IPS-11a (cell line): Measurements from ENCODE around the gene TGFBR3.
A peak's percentile ranks its signal among the peaks of the same experiment; 100 is the strongest.

Experiments used
- H3K4me3 ChIP-seq: one replicate; pipeline ENCODE4 v1.5.1; 2013; ENCODE audit warnings: low read depth, low read length, control low read depth

Gene TGFBR3

GRCh38 chr1:91885716-91886506 is at the start of gene TGFBR3:
Gene TGFBR3, minus strand, starts transcription at chr1:91886151. Its CDS starts 24,620 bp downstream, at chr1:91861531.
- peak within 1 kb of the TSS; percentile 67 for H3K4me3 ChIP-seq

GRCh38 chr1:91929250-91929649 is 43.3 kb upstream of the TGFBR3 start:
- no peak overlapping the region for H3K4me3 ChIP-seq

GRCh38 chr1:91928026-91928425 is 42.1 kb upstream of the TGFBR3 start:
- no peak overlapping the region for H3K4me3 ChIP-seq

GRCh38 chr1:91925644-91926435 is 39.9 kb upstream of the TGFBR3 start:
- no peak overlapping the region for H3K4me3 ChIP-seq

- no peak overlapping the region for H3K4me3 ChIP-seq
Observed at GRCh38 chr1:91924146-91924545, 38.2 kb upstream of the TGFBR3 start.

GRCh38 chr1:91919962-91920361 is 34.0 kb upstream of the TGFBR3 start:
- H3K4me3 ChIP-seq = no peak overlapping the region

GRCh38 chr1:91916811-91917460 is 31.0 kb upstream of the TGFBR3 start:
- H3K4me3 ChIP-seq = no peak overlapping the region

- H3K4me3 ChIP-seq = no peak overlapping the region
Observed at GRCh38 chr1:91916046-91916445, 30.1 kb upstream of the TGFBR3 start.

GRCh38 chr1:91913018-91913417 is 27.1 kb upstream of the TGFBR3 start:
- no peak overlapping the region for H3K4me3 ChIP-seq

- H3K4me3 ChIP-seq = no peak overlapping the region
Observed at GRCh38 chr1:91912266-91912665, 26.3 kb upstream of the TGFBR3 start.

- H3K4me3 ChIP-seq = no peak overlapping the region
Observed at GRCh38 chr1:91901231-91901630, 15.3 kb upstream of the TGFBR3 start.

GRCh38 chr1:91900562-91900961 is 14.6 kb upstream of the TGFBR3 start:
- H3K4me3 ChIP-seq = no peak overlapping the region

GRCh38 chr1:91897016-91897415 is 11.1 kb upstream of the TGFBR3 start:
- H3K4me3 ChIP-seq = no peak overlapping the region

- no peak overlapping the region for H3K4me3 ChIP-seq
Observed at GRCh38 chr1:91895832-91896556, 10.0 kb upstream of the TGFBR3 start.

GRCh38 chr1:91894036-91894761 is 8.2 kb upstream of the TGFBR3 start:
- no peak overlapping the region for H3K4me3 ChIP-seq

- H3K4me3 ChIP-seq = no peak overlapping the region
Observed at GRCh38 chr1:91891969-91892368, 6.0 kb upstream of the TGFBR3 start.

GRCh38 chr1:91891454-91891853 is 5.5 kb upstream of the TGFBR3 start:
- H3K4me3 ChIP-seq = no peak overlapping the region

- H3K4me3 ChIP-seq = no peak overlapping the region
Observed at GRCh38 chr1:91889717-91890459, 3.9 kb upstream of the TGFBR3 start.

GRCh38 chr1:91885213-91885715 is 687 bp downstream of the TGFBR3 start:
- peak overlapping the region; percentile 67 for H3K4me3 ChIP-seq
